Peyer's patch (tissue), 4 donors: ENCODE measurements around the gene INPP5F. TPM values are rescaled to one million over a fixed set of nuclear protein-coding genes. Genes with fewer than 3 reads are reported as not detected.

ENCODE experiments used
- DNase-seq, 3 donors: peaks; one replicate each; pipeline ENCODE4 v3.0.0-alpha.2; 2017 to 2019
- H3K27ac ChIP-seq, 4 donors: fragments of 200-600 bp; sonication (generic); one replicate each; pipeline ENCODE4 v1.5.1; 2016 to 2019
- H3K27me3 ChIP-seq, 2 donors: fragments of 200-600 bp; sonication (generic); one replicate each; pipeline ENCODE4 v1.5.1; 2019
- H3K36me3 ChIP-seq, 3 donors: fragments of 200-600 bp; sonication (generic); one replicate each; pipeline ENCODE4 v1.5.1; 2016 to 2019
- H3K4me1 ChIP-seq, 4 donors: fragments of 200-600 bp; sonication (generic); one replicate each; pipeline ENCODE4 v1.5.1; 2016 to 2019
- H3K4me3 ChIP-seq, 4 donors: fragments of 200-600 bp; sonication (generic); 1 replicate in 3 of 4; 2 replicates in 1 of 4; pipeline ENCODE4 v1.5.1; 2016 to 2019; ENCODE audit warnings: mild to moderate bottlenecking in 1 of 4
- H3K9me3 ChIP-seq, 4 donors: fragments of 200-600 bp; sonication (generic); one replicate each; pipeline ENCODE4 v1.5.1; 2016 to 2019; ENCODE audit warnings: mild to moderate bottlenecking in 1 of 4
- CTCF ChIP-seq, 6 experiments: fragments of 450-650 bp in 4 of 6; fragments of 200-600 bp in 2 of 6; sonication (generic) in 1 of 6; IDR thresholded peaks; one replicate each; pipeline ENCODE4 v1.5.1; 2017 to 2019; ENCODE audit warnings: antibody characterized with exemption in 6 of 6, mild to moderate bottlenecking in 3 of 6, moderate library complexity in 1 of 6
- POLR2A ChIP-seq, 2 donors: fragments of 450-650 bp; IDR thresholded peaks; one replicate each; pipeline ENCODE4 v1.5.1; 2017; ENCODE audit warnings: antibody characterized with exemption in 2 of 2, mild to moderate bottlenecking in 2 of 2, moderate library complexity in 2 of 2
- total RNA-seq, 4 donors: library from RNA; depleted of rRNA; stranded (reverse); fragments of >200 nt; gene quantifications; one replicate each; pipeline ENCODE4 v1.1.0, GENCODE V29; 2016

The INPP5F gene
- total RNA-seq, 4 donors from 2014 or later, result 6.5 to 37.1 (median 10.2) TPM

- Histone ChIP-seq H3K27ac (no peak overlapping the region), H3K36me3 (no peaks in the 10 kb centered on the region), H3K4me1 (no peaks in the 10 kb centered on the region), H3K4me3 (no peak overlapping the region), H3K27me3 (no peaks in the 10 kb centered on the region), H3K9me3 (no peaks in the 10 kb centered on the region)
- no peak for DNase-seq
- TF ChIP-seq CTCF (IDR thresholded peaks at IDR 0.05) (no peak), POLR2A (IDR thresholded peaks at IDR 0.05) (no peak)
These were observed 11.9 kb upstream of the INPP5F start for GRCh38 chr10:119713744-119714483.

GRCh38 chr10:119714484-119714816 lies 11.4 kb upstream of the INPP5F start:
- TF ChIP-seq POLR2A (IDR thresholded peaks at IDR 0.05) (no peak), CTCF (IDR thresholded peaks at IDR 0.05) (no peak)
- H3K4me1 ChIP-seq, result no peaks in the 10 kb centered on the region
- H3K36me3 ChIP-seq, result no peaks in the 10 kb centered on the region
- no peaks in the 10 kb centered on the region for H3K9me3 ChIP-seq
- DNase-seq, result no peak
- H3K27me3 ChIP-seq, result no peaks in the 10 kb centered on the region
- no peak overlapping the region for H3K27ac ChIP-seq
- no peak overlapping the region for H3K4me3 ChIP-seq

GRCh38 chr10:119715628-119716505 lies 10.0 kb upstream of the INPP5F start:
- DNase-seq, result no peak
- TF ChIP-seq CTCF (IDR thresholded peaks at IDR 0.05) (no peak), POLR2A (IDR thresholded peaks at IDR 0.05) (no peak)
- peak overlapping the region in 1 of 4 donors; percentile 36 for H3K27ac ChIP-seq
- no peaks in the 10 kb centered on the region for H3K36me3 ChIP-seq
- no peaks in the 10 kb centered on the region for H3K27me3 ChIP-seq
- H3K4me3 ChIP-seq, result no peak overlapping the region
- H3K4me1 ChIP-seq, result no peaks in the 10 kb centered on the region
- H3K9me3 ChIP-seq, result no peaks in the 10 kb centered on the region

- DNase-seq, result no peak
- Histone ChIP-seq H3K4me3 (no peak overlapping the region), H3K9me3 (no peaks in the 10 kb centered on the region), H3K27me3 (no peaks in the 10 kb centered on the region), H3K4me1 (peaks cover 0 to 12% (median 2%) of the 10 kb centered on the region in 4 donors), H3K36me3 (no peaks in the 10 kb centered on the region), H3K27ac (no peak overlapping the region)
- TF ChIP-seq POLR2A (IDR thresholded peaks at IDR 0.05), result no peak
- no peak for TF ChIP-seq CTCF (IDR thresholded peaks at IDR 0.05)
These were observed 2.7 kb upstream of the INPP5F start for GRCh38 chr10:119723161-119723560.

- Histone ChIP-seq H3K36me3 (no peaks in the 10 kb centered on the region), H3K27me3 (no peaks in the 10 kb centered on the region), H3K27ac (peak overlapping the region in 1 of 4 donors; percentile 96), H3K9me3 (no peaks in the 10 kb centered on the region), H3K4me3 (no peak overlapping the region), H3K4me1 (peaks cover 0 to 12% (median 2%) of the 10 kb centered on the region in 4 donors)
- DNase-seq, result no peak
- no peak for TF ChIP-seq POLR2A (IDR thresholded peaks at IDR 0.05)
- no peak for TF ChIP-seq CTCF (IDR thresholded peaks at IDR 0.05)
These were observed 2.2 kb upstream of the INPP5F start for GRCh38 chr10:119723624-119724023.
